ACC112 (cell line): ENCODE measurements around the gene ARHGEF16.

Source experiments
- H2AFZ ChIP-seq: fragments of 200-600 bp; sonication (generic); one replicate; pipeline ENCODE4 v1.6.0; 2017; ENCODE audit warnings: antibody characterized with exemption, low read length; ENCODE audit not compliant: unreplicated experiment
- H3K27ac ChIP-seq: fragments of 200-600 bp; sonication (generic); 2 replicates; pipeline ENCODE4 v1.5.1; 2014; ENCODE audit warnings: low read depth, mild to moderate bottlenecking, antibody characterized with exemption, low read length, moderate library complexity
- H3K27me3 ChIP-seq: fragments of 200-600 bp; sonication (generic); 2 replicates; pipeline ENCODE4 v1.6.1; 2014; ENCODE audit warnings: mild to moderate bottlenecking, antibody characterized with exemption, low read length, moderate library complexity, mixed read lengths; ENCODE audit not compliant: insufficient read depth
- H3K36me3 ChIP-seq: fragments of 200-600 bp; sonication (generic); 2 replicates; pipeline ENCODE4 v1.6.1; 2016; ENCODE audit warnings: mild to moderate bottlenecking, antibody characterized with exemption, low read length, moderate library complexity, mixed read lengths; ENCODE audit not compliant: insufficient read depth
- H3K4me1 ChIP-seq: fragments of 200-600 bp; sonication (generic); one replicate; pipeline ENCODE4 v1.6.1; 2016; ENCODE audit warnings: low read length, mixed read lengths; ENCODE audit not compliant: insufficient read depth, unreplicated experiment, control insufficient read depth
- H3K4me3 ChIP-seq: fragments of 200-600 bp; sonication (generic); 2 replicates; pipeline ENCODE4 v1.5.1; 2014; ENCODE audit warnings: mild to moderate bottlenecking, low read depth, low read length
- H3K79me2 ChIP-seq: fragments of 200-600 bp; sonication (generic); one replicate; pipeline ENCODE4 v1.6.0; 2016; ENCODE audit warnings: low read length; ENCODE audit not compliant: control insufficient read depth, unreplicated experiment, insufficient read depth

The ARHGEF16 gene

GRCh38 chr1:3485016-3485415 is 30.6 kb downstream of the ARHGEF16 start:
- no peaks in the 10 kb centered on the region for H3K79me2 ChIP-seq
- H3K4me3 ChIP-seq, result no peak overlapping the region

DNA sequence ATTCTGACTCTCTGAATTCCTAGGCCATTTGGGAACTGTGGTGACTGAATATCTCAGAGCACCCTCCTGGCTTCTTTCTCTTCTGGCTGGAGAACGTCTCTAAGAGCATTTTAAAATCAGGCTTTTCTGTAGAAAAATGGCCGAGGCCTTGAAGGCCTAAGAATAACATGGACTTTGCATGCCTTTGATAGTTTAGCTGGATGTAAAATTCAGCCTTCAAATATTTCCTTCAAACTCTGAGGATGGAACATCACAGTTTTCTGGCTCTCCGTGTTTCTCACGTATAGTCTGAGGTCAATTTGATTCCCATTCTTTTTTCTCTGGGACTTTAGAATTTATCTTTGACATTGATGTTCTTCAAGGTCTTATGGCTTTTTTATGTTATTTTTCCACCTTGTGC is 34.0 kb downstream of the ARHGEF16 start:
- no peak overlapping the region for H3K27ac ChIP-seq
- H3K4me3 ChIP-seq, result no peak overlapping the region
- no peaks in the 10 kb centered on the region for H3K27me3 ChIP-seq
- no peaks in the 10 kb centered on the region for H3K79me2 ChIP-seq
- H3K36me3 ChIP-seq, result no peaks in the 10 kb centered on the region
- no peaks in the 10 kb centered on the region for H3K4me1 ChIP-seq
- H2AFZ ChIP-seq, result no peak overlapping the region

More at GRCh38 chr1:3485016-3485415, 30.6 kb downstream of the ARHGEF16 start:
- Histone ChIP-seq H3K4me1 (no peaks in the 10 kb centered on the region), H3K36me3 (no peaks in the 10 kb centered on the region), H2AFZ (no peak overlapping the region), H3K27ac (no peak overlapping the region), H3K27me3 (no peaks in the 10 kb centered on the region)

- Histone ChIP-seq H3K27me3 (no peaks in the 10 kb centered on the region), H3K79me2 (no peaks in the 10 kb centered on the region), H3K4me3 (no peak overlapping the region), H3K4me1 (no peaks in the 10 kb centered on the region), H3K27ac (no peak overlapping the region), H2AFZ (no peak overlapping the region), H3K36me3 (no peaks in the 10 kb centered on the region)
Observed at GRCh38 chr1:3490046-3490745, 35.7 kb downstream of the ARHGEF16 start.

- Histone ChIP-seq H3K79me2 (no peaks in the 10 kb centered on the region), H3K27me3 (no peaks in the 10 kb centered on the region), H3K36me3 (no peaks in the 10 kb centered on the region), H2AFZ (no peak overlapping the region), H3K4me3 (no peak overlapping the region), H3K4me1 (peaks cover 13% of the 10 kb centered on the region), H3K27ac (no peak overlapping the region)
Observed at GRCh38 chr1:3491291-3492246, 37.1 kb downstream of the ARHGEF16 start.

GRCh38 chr1:3492545-3493246 is 38.2 kb downstream of the ARHGEF16 start:
- no peak overlapping the region for H3K4me3 ChIP-seq
- peaks cover 14% of the 10 kb centered on the region for H3K4me1 ChIP-seq
- H3K27ac ChIP-seq, result no peak overlapping the region
- H3K79me2 ChIP-seq, result no peaks in the 10 kb centered on the region
- H3K27me3 ChIP-seq, result no peaks in the 10 kb centered on the region
- no peak overlapping the region for H2AFZ ChIP-seq
- H3K36me3 ChIP-seq, result no peaks in the 10 kb centered on the region

DNA sequence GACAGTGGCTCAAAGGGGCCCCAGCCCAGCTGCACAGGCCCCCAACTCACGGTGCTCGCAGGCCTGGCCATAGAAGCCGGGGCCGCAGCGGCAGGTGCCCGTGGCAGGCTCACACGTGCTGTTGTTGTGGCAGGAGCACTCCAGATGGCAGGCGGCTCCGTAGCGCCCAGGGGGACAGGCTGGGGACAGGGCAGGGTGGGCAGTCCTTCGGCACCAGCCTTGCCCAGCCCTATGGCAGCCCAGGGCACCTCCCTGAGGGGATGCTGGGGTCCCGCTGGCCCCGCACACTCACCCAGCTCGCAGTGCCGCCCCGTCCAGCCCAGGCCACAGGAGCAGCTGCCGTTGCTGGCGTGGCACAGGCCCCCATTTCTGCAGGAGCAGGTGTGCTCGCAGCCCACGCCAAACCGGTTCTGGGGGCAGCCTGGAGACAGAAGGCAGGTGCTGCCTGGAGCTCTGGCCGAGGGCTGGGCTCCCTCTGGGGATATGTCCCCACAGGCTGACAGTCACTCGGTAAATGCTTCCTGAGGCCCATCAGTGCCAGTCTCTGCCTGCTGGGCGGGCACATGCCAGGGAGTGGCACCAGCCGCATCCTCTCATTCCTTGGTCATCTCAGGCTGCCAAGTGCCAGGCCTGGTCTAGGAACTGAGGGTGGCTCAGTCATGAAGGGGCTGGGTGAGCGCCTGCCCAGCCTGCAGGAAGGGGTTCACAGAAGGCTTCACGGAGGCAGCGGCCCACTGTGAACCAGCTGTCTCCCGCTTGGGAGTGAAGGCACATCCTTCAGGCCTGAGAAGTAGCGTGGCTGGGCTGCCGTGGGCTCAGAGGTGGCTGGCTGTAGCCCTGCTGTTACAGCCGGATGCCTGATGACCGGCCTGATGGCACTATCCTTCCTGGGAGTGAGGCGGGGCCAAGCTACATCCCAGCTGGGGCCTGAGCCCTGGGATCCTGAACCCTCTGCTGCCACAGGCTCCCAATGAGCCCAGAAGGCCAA is 40.1 kb downstream of the ARHGEF16 start:
- H3K4me1 ChIP-seq, result peaks cover 14% of the 10 kb centered on the region
- H3K79me2 ChIP-seq, result no peaks in the 10 kb centered on the region
- H3K4me3 ChIP-seq, result no peak overlapping the region
- no peak overlapping the region for H3K27ac ChIP-seq
- no peaks in the 10 kb centered on the region for H3K36me3 ChIP-seq
- no peak overlapping the region for H2AFZ ChIP-seq
- H3K27me3 ChIP-seq, result no peaks in the 10 kb centered on the region

DNA sequence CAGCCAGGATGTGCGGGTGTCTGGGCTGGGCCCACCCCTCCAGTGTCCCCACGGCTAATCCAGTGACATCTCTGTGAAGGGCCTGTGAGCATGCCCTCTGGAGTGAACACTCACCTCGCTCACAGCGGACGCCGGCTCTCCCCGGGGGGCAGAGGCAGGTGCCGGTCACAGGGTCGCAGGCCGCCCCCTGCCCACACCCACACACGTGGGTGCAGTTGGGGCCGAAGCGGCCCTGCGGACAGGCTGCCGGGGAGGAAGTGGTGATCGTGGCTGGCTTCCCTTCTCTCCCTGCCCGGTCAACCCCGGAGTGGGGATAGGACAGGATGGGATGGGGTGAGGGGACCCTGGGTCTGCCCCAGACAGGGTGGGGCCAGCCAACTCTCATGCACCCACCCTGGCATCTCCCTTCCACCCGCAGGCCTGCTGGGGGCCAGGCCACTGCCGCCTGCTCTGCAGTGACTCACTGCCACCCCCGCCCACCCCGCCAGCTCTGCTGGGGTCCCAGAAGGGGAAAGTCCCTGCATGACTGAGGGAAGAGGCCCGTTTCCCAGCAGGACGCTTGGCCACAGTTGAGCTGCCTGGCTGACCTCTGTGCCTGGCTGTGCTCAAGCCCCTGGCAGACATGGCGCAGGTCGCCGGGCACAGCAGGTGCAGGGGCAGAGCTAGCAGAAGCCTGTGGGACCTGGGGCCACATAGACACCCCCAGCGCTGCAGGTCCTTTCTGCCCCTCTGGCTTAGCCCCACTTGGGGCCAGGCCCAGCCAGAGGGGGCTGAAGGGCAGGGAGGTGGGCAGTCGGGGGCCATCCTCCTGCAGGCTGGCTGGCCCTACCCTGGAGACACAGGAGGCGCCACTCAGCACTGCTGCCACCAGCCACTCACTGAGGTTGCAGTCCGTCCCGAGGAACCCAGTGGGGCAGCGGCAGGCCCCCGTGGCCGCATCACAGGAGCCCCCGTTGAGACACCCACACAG is 41.6 kb downstream of the ARHGEF16 start:
- Histone ChIP-seq H3K4me1 (peaks cover 14% of the 10 kb centered on the region), H3K27ac (no peak overlapping the region), H3K27me3 (no peaks in the 10 kb centered on the region)

GRCh38 chr1:3496916-3497315 is 42.5 kb downstream of the ARHGEF16 start:
- H3K4me3 ChIP-seq, result no peak overlapping the region

More for the DNA sequence above, 41.6 kb downstream of the ARHGEF16 start:
- Histone ChIP-seq H3K79me2 (no peaks in the 10 kb centered on the region), H2AFZ (no peak overlapping the region), H3K4me3 (no peak overlapping the region), H3K36me3 (no peaks in the 10 kb centered on the region)

GRCh38 chr1:3497521-3497920 is 43.1 kb downstream of the ARHGEF16 start:
- Histone ChIP-seq H3K27ac (no peak overlapping the region), H3K79me2 (no peaks in the 10 kb centered on the region), H3K4me3 (no peak overlapping the region), H3K4me1 (peaks cover 14% of the 10 kb centered on the region), H3K36me3 (no peaks in the 10 kb centered on the region), H2AFZ (no peak overlapping the region), H3K27me3 (no peaks in the 10 kb centered on the region)

More at GRCh38 chr1:3496916-3497315, 42.5 kb downstream of the ARHGEF16 start:
- Histone ChIP-seq H3K27ac (no peak overlapping the region), H3K79me2 (no peaks in the 10 kb centered on the region), H3K27me3 (no peaks in the 10 kb centered on the region), H3K4me1 (peaks cover 14% of the 10 kb centered on the region), H2AFZ (no peak overlapping the region), H3K36me3 (no peaks in the 10 kb centered on the region)
